H1 (cell line): ENCODE data around the gene REPS1. TPM values are rescaled to one million over a fixed set of nuclear protein-coding genes. Genes with fewer than 3 reads are reported as not detected.

ENCODE experiments used
- CTCF ChIA-PET: fragments of 300-600 bp; sonication (Branson Sonifier 250); formaldehyde crosslinking; loops from one replicate; lab custom pipeline; 2021; ENCODE audit not compliant: partially characterized antibody; lab: Charles Lee
- POLR2A ChIA-PET: fragments of 300-600 bp; sonication (Branson Sonifier 250); formaldehyde crosslinking; loops from one replicate; lab custom pipeline; 2021; ENCODE audit warnings: inconsistent platforms; ENCODE audit not compliant: partially characterized antibody; lab: Charles Lee
- DNase-seq, 2 experiments: peaks; one replicate each; pipeline versions ENCODE4 v3.0.0 to v3.0.0-alpha.2; 2010 to 2022; ENCODE audit warnings: low spot score in 2 of 2, low read depth in 1 of 2, mixed read lengths in 1 of 2
- FAIRE-seq: peaks from 2 replicates; lab custom pipeline; 2011; peaks lifted over from hg19 to GRCh38; lab: Jason Lieb, UNC
- H2AFZ ChIP-seq: 2 replicates; pipeline ENCODE4 v1.8.1; 2012; ENCODE audit warnings: low read length, inconsistent platforms
- H2AK5ac ChIP-seq: 2 replicates; pipeline ENCODE4 v1.6.1; 2013; ENCODE audit warnings: low read depth, low read length
- H2BK120ac ChIP-seq: replicated peaks from 2 replicates; pipeline ENCODE3; 2013; ENCODE audit warnings: low read depth, low read length, inconsistent platforms
- H2BK12ac ChIP-seq: 2 replicates; pipeline ENCODE4 v1.6.1; 2013; ENCODE audit warnings: low read depth, low read length
- H2BK15ac ChIP-seq: 2 replicates; pipeline ENCODE4 v1.6.1; 2013; ENCODE audit warnings: low read length
- H2BK20ac ChIP-seq: 2 replicates; pipeline ENCODE4 v1.6.1; 2013; ENCODE audit warnings: low read length
- H2BK5ac ChIP-seq: 2 replicates; pipeline ENCODE4 v1.6.1; 2013; ENCODE audit warnings: low read depth, low read length
- H3K14ac ChIP-seq: 2 replicates; pipeline ENCODE4 v1.6.1; 2013; ENCODE audit warnings: inconsistent platforms; ENCODE audit not compliant: insufficient read length
- H3K18ac ChIP-seq: 2 replicates; pipeline ENCODE4 v1.6.1; 2013; ENCODE audit warnings: low read length; ENCODE audit errors: extremely low read depth
- H3K23ac ChIP-seq: 2 replicates; pipeline ENCODE4 v1.6.1; 2013; ENCODE audit warnings: inconsistent platforms; ENCODE audit not compliant: insufficient read length
- H3K23me2 ChIP-seq: 2 replicates; pipeline ENCODE4 v1.6.1; 2013; ENCODE audit warnings: low read depth, low read length
- H3K27ac ChIP-seq: 2 replicates; pipeline ENCODE4 v1.6.1; 2011; ENCODE audit warnings: low read depth, low read length, inconsistent platforms
- H3K27me3 ChIP-seq, 4 experiments: replicated peaks in 1 of 4; 1 replicate in 1 of 4; 2 replicates in 3 of 4; pipeline versions ENCODE4 v1.6.1 to v1.8.1; 2011 to 2013; ENCODE audit warnings: low read length in 3 of 4, mild to moderate bottlenecking in 3 of 4, inconsistent platforms in 2 of 4, mixed read lengths in 2 of 4, moderate library complexity in 1 of 4; ENCODE audit not compliant: control insufficient read depth in 3 of 4, insufficient read depth in 3 of 4; ENCODE audit errors: extremely low read depth in 1 of 4
- H3K36me3 ChIP-seq, 4 experiments: 2 replicates each; pipeline versions ENCODE4 v1.6.1 to v1.8.1; 2011 to 2013; ENCODE audit warnings: mild to moderate bottlenecking in 4 of 4, low read length in 3 of 4, moderate library complexity in 2 of 4, control low read depth in 1 of 4, inconsistent platforms in 1 of 4; ENCODE audit not compliant: insufficient read depth in 4 of 4, control insufficient read depth in 2 of 4
- H3K4ac ChIP-seq: replicated peaks from 2 replicates; pipeline ENCODE3; 2013; ENCODE audit warnings: low read length, low read depth, mixed read lengths, inconsistent platforms; ENCODE audit not compliant: insufficient read length
- H3K4me1 ChIP-seq, 4 experiments: replicated peaks in 1 of 4; 1 replicate in 1 of 4; 2 replicates in 3 of 4; pipeline versions ENCODE4 v1.6.1 to v1.8.1; 2011 to 2013; ENCODE audit warnings: low read length in 3 of 4, inconsistent platforms in 2 of 4, mixed read lengths in 1 of 4; ENCODE audit not compliant: insufficient read depth in 4 of 4, control insufficient read depth in 3 of 4
- H3K4me2 ChIP-seq, 2 experiments: 2 replicates each; pipeline versions ENCODE4 v1.6.1 to v1.8.1; 2011 to 2013; ENCODE audit warnings: low read depth in 2 of 2, low read length in 2 of 2, control low read depth in 1 of 2, inconsistent platforms in 1 of 2, mild to moderate bottlenecking in 1 of 2; ENCODE audit not compliant: insufficient read depth in 1 of 2
- H3K4me3 ChIP-seq, 4 experiments: fragments of 200-600, 300-600 bp in 1 of 4; sonication (generic), shearing (Covaris generic), sonication (Bioruptor Twin) in 1 of 4; 2 replicates each; pipeline versions ENCODE4 v1.5.1 to v1.8.1; 2011 to 2016; ENCODE audit warnings: low read length in 4 of 4, low read depth in 3 of 4, control low read depth in 2 of 4, inconsistent platforms in 2 of 4, mild to moderate bottlenecking in 2 of 4, mixed read lengths in 1 of 4, moderate library complexity in 1 of 4; ENCODE audit not compliant: insufficient read depth in 2 of 4; ENCODE audit errors: extremely low read depth in 1 of 4
- H3K56ac ChIP-seq: replicated peaks from 2 replicates; pipeline ENCODE3; 2013; ENCODE audit warnings: low read depth, mild to moderate bottlenecking, mixed read lengths, low read length, inconsistent platforms; ENCODE audit not compliant: insufficient read length
- H3K79me1 ChIP-seq: 2 replicates; pipeline ENCODE4 v1.6.1; 2013; ENCODE audit warnings: low read depth, low read length, control low read depth
- H3K79me2 ChIP-seq, 2 experiments: 2 replicates each; pipeline versions ENCODE4 v1.6.1 to v1.8.1; 2012 to 2013; ENCODE audit warnings: low read length in 2 of 2, mild to moderate bottlenecking in 2 of 2, inconsistent platforms in 1 of 2; ENCODE audit not compliant: insufficient read depth in 2 of 2, control insufficient read depth in 1 of 2
- H3K9ac ChIP-seq, 4 experiments: replicated peaks in 1 of 4; 1 replicate in 1 of 4; 2 replicates in 3 of 4; pipeline versions ENCODE4 v1.6.1 to v1.8.1; 2011 to 2013; ENCODE audit warnings: low read depth in 3 of 4, low read length in 3 of 4, control low read depth in 2 of 4, mild to moderate bottlenecking in 2 of 4, moderate library complexity in 2 of 4, inconsistent platforms in 1 of 4; ENCODE audit errors: extremely low read depth in 1 of 4
- H3K9me3 ChIP-seq, 2 experiments: 2 replicates each; pipeline versions ENCODE4 v1.6.1 to v1.8.1; 2012 to 2013; ENCODE audit warnings: mild to moderate bottlenecking in 2 of 2, moderate library complexity in 2 of 2, control low read depth in 1 of 2, inconsistent platforms in 1 of 2, low read depth in 1 of 2, low read length in 1 of 2, mixed read lengths in 1 of 2; ENCODE audit not compliant: insufficient read depth in 2 of 2
- H4K20me1 ChIP-seq, 2 experiments: replicated peaks in 1 of 2; 2 replicates each; pipeline versions ENCODE3 to v1.8.1; 2011 to 2013; ENCODE audit warnings: inconsistent platforms in 2 of 2, low read length in 2 of 2, mild to moderate bottlenecking in 1 of 2; ENCODE audit not compliant: insufficient read depth in 2 of 2, control insufficient read depth in 1 of 2
- H4K5ac ChIP-seq: 2 replicates; pipeline ENCODE4 v1.6.1; 2013; ENCODE audit warnings: low read length, low read depth, mixed read lengths, inconsistent platforms; ENCODE audit not compliant: insufficient read length
- H4K8ac ChIP-seq: 2 replicates; pipeline ENCODE4 v1.8.0; 2013; ENCODE audit warnings: mild to moderate bottlenecking, moderate library complexity, low read length, inconsistent platforms; ENCODE audit not compliant: insufficient read depth; ENCODE audit errors: extremely low read depth
- H4K91ac ChIP-seq: replicated peaks from 2 replicates; pipeline ENCODE3; 2013; ENCODE audit warnings: low read length, mixed read lengths, inconsistent platforms; ENCODE audit not compliant: insufficient read length
- ATF3 ChIP-seq: IDR thresholded peaks from 2 replicates; pipeline ENCODE4 v1.6.1; 2011; ENCODE audit warnings: low read depth, mild to moderate bottlenecking, low read length; ENCODE audit not compliant: insufficient read depth
- BRCA1 ChIP-seq: IDR thresholded peaks from 2 replicates; pipeline ENCODE4 v1.6.1; 2012; ENCODE audit warnings: low read depth, low read length, improper control_type of control experiment
- CBX8 ChIP-seq: fragments of 300-800, 300-1000 bp; sonication (generic); IDR thresholded peaks from 2 replicates; pipeline ENCODE4 v1.7.1; 2016; ENCODE audit warnings: low read depth, low read length, borderline replicate concordance
- HDAC2 ChIP-seq, 2 experiments: fragments of 300-600 bp in 1 of 2; sonication (generic) in 1 of 2; IDR thresholded peaks; 2 replicates each; pipeline ENCODE4 v1.6.1; 2011 to 2012; ENCODE audit warnings: low read depth in 2 of 2, low read length in 2 of 2, mild to moderate bottlenecking in 2 of 2, moderate library complexity in 2 of 2, borderline replicate concordance in 1 of 2, inconsistent platforms in 1 of 2
- JUN ChIP-seq: IDR thresholded peaks from 2 replicates; pipeline ENCODE4 v1.6.1; 2011; ENCODE audit warnings: low read depth, mild to moderate bottlenecking, improper control_type of control experiment, low read length
- RNF2 ChIP-seq: fragments of 200-900, 300-1000 bp; sonication (generic); IDR thresholded peaks from 2 replicates; pipeline ENCODE4 v1.7.1; 2016; ENCODE audit warnings: borderline replicate concordance, low read depth, mild to moderate bottlenecking, antibody characterized with exemption, low read length; ENCODE audit not compliant: poor library complexity, severe bottlenecking; ENCODE audit errors: missing control alignments
- WGBS, 2 experiments: shearing (Covaris generic) in 1 of 2; methylation state at CpG; one replicate each; pipeline versions ENCODE4 v1.1.6 to v1.1.7; 2013 to 2015; ENCODE audit warnings: low lambda C conversion rate in 2 of 2, mixed read lengths in 2 of 2, inconsistent platforms in 1 of 2, low coverage in 1 of 2, missing lambda C conversion rate in 1 of 2; ENCODE audit not compliant: insufficient replicate concordance in 2 of 2, insufficient coverage in 1 of 2, insufficient read length in 1 of 2; ENCODE audit errors: extremely low coverage in 1 of 2, missing lambda C conversion rate in 1 of 2; 5-methylcytosine and 5-hydroxymethylcytosine counted together
- polyA plus RNA-seq, 7 experiments: library from polyadenylated mRNA; depleted of rRNA in 3 of 7; stranded (reverse) in 5 of 7; unstranded in 2 of 7; fragments of >200 nt in 5 of 7; fragments of 200-250 nt in 2 of 7; gene quantifications; 1 replicate in 5 of 7; 2 replicates in 1 of 7; 4 replicates in 1 of 7; pipeline versions ENCODE4 v1.2.1 to v1.2.3, GENCODE V29; 2011 to 2013; ENCODE audit warnings: missing spikeins in 2 of 7, mixed read lengths in 2 of 7
- total RNA-seq: library from RNA; stranded (reverse); fragmentation: NEBNext Ultra II Directional; extraction: Animal tissue kit (Norgen Biotek cat#: 25700); gene quantifications from 2 replicates; pipeline ENCODE4 v1.2.1, GENCODE V29; 2021

Gene REPS1
- total and polyA plus RNA-seq, 2 of the 8 experiments (the other 6 are each of a cell fraction or from before 2014, with no cell fraction given): 52.1 to 68.9 TPM

GRCh38 chr6:138964012-138964411 is 24.0 kb downstream of the REPS1 start:
- H3K4me1 ChIP-seq: peaks cover 0 to 3% (median 1%) of the 10 kb centered on the region in 4 experiments; a peak in 1 of 7 replicates
- H3K27me3 ChIP-seq: no peaks in the 10 kb centered on the region
- no peak overlapping the region for H3K14ac ChIP-seq
- H2AK5ac ChIP-seq: no peak overlapping the region
- no peak overlapping the region for H3K18ac ChIP-seq
- 92% methylated on average over 1 of the region's 1 CpG; no CpG with 5 or more reads in 1 of the 2 experiments for WGBS, 2 experiments
- H3K4ac ChIP-seq: no peak overlapping the region
- H2BK120ac ChIP-seq: no peak overlapping the region
- H4K91ac ChIP-seq: no peak overlapping the region
- H3K4me3 ChIP-seq: no peak overlapping the region
- no peak overlapping the region for H3K4me2 ChIP-seq
- no peaks in the 10 kb centered on the region for H3K9me3 ChIP-seq
- ChIA-PET CTCF (no interaction called here), POLR2A (no interaction called here)
- no peaks in the 10 kb centered on the region for H3K23me2 ChIP-seq
- no peak overlapping the region for H2BK12ac ChIP-seq
- no peak for FAIRE-seq
- no peak overlapping the region for H2AFZ ChIP-seq
- no peak overlapping the region for H2BK20ac ChIP-seq
- no peak overlapping the region for H2BK5ac ChIP-seq
- H4K8ac ChIP-seq: no peak overlapping the region
- no peak overlapping the region for H3K27ac ChIP-seq
- no peak for DNase-seq
- no peak overlapping the region for H3K9ac ChIP-seq
- H3K79me2 ChIP-seq: peaks cover 6 to 98% of the 10 kb centered on the region in 2 experiments
- H4K20me1 ChIP-seq: peaks cover 7 to 8% of the 10 kb centered on the region in 2 experiments
- no peak overlapping the region for H2BK15ac ChIP-seq
- H3K23ac ChIP-seq: no peak overlapping the region
- no peaks in the 10 kb centered on the region for H3K36me3 ChIP-seq
- no peak overlapping the region for H3K56ac ChIP-seq
- H3K79me1 ChIP-seq: peaks cover 5% of the 10 kb centered on the region; the same call in 1 of the 2 replicates
- H4K5ac ChIP-seq: no peak overlapping the region
- TF ChIP-seq JUN: no peak
- no peak for TF ChIP-seq ATF3
- no peak for TF ChIP-seq CBX8
- TF ChIP-seq RNF2: no peak
- TF ChIP-seq BRCA1: no peak
- no peak for TF ChIP-seq HDAC2 (IDR thresholded peaks at IDR 0.05; ENCODE audit: borderline replicate concordance in 1 of 2, low read depth in 2 of 2, low read length in 2 of 2)
